NCI-H510A (cell line): Measurements from ENCODE around the gene MUC22.

Experiments used
- DNase-seq: peaks from one replicate; lab custom pipeline; 2025; lab: John Stamatoyannopoulos, UW

Gene MUC22

DNA sequence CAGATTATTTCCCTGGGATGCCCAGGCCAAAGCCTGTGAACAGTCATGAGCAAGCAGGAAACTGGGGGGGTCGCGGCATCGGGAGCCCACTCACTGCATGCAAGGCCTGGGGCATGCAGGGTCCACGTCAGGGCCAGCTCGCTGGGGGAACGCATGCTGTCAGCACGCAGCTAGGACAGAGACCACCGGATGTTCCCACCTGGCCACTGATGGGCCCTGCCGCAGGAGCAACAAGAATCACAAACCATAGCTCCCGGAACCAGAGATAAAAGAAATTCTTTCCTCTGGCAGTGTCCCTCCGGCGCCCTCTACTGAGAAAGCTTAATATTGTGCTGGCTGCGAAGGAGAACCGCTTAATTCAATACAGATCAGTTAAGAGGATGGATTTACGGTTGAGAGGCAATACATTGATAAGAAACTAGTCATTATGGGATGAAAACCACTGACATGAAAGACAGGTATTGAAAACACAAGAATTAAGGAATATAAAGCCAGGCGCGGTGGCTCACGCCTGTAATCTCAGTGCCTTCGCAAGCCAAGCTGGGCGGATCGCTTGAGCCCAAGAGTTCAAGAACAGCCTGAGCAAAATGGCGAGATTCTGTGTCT is 69.5 kb downstream of the MUC22 start:
- DNase-seq: peak; percentile 21

DNA sequence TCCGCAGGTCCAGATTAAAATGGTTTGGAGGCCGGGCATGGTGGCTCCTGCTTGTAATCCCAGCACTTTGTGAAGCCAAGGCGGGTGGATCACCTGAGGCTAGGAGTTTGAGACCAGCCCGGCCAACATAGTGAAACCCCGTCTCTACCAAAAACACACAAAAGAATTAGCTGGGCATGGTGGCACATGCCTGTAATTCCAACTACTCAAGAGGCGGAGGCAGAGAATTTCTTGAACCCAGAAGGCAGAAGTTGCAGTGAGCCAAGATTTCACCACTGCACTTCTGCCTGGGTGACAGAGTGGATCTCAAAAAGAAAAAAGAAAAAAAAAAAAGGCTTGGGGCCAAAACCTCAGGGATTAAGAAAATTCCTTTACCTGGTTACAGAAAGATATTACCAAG is 71.6 kb downstream of the MUC22 start:
- no peak for DNase-seq

DNA sequence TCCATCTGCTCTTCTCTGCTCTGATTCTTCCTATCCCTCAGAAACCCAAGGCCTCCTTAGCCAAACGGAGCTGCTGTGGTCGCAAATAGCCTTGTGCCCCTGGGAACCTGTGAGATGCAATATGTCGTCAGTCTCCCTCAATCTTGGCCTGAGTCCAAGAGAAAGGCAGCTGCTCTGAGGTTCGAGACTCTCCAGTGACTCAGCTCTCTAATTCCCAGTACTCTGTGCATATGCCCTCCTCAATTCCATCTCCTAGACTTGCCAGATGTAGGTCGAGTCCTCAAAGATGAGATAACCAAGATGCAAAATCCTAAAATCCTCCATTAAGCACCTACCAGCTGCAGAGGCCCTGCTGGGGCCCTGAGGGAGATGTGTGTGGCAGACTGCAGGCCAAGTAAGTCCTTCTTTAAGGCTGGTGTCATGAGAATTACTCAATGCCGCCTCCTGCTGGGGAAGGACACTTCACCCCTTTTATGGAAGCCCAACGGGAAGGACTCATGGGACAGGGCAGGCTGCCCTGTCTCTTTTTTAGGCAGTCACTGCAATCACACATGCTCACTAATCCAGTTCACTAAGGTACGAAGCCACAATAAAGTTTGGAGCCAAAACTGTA is 73.6 kb downstream of the MUC22 start:
- DNase-seq: no peak
